Femur (tissue), 1 donor: ENCODE data around the gene DOCK6.

Source experiments
- DNase-seq: peaks from one replicate; pipeline ENCODE4 v3.0.0-alpha.2; 2017

The DOCK6 gene

GRCh38 chr19:11242864-11243797 is 19.2 kb downstream of the DOCK6 start:
- DNase-seq = peak; percentile 92

- DNase-seq = no peak
These were observed 20.3 kb downstream of the DOCK6 start for GRCh38 chr19:11242025-11242424.

- no peak for DNase-seq
These were observed 22.3 kb downstream of the DOCK6 start for GRCh38 chr19:11240008-11240444.

GRCh38 chr19:11239377-11240000 is 22.8 kb downstream of the DOCK6 start, which contains the start of gene ANGPTL8:
Gene ANGPTL8 (plus strand): TSS chr19:11239619. CDS start chr19:11239638, 19 bp downstream.
- DNase-seq = no peak

GRCh38 chr19:11238781-11239376 is 23.4 kb downstream of the DOCK6 start:
- DNase-seq = no peak

- DNase-seq = no peak
These were observed 24.3 kb downstream of the DOCK6 start for GRCh38 chr19:11238041-11238440.

- no peak for DNase-seq
These were observed 25.0 kb downstream of the DOCK6 start for GRCh38 chr19:11237321-11237720.

GRCh38 chr19:11236324-11237301 is 25.7 kb downstream of the DOCK6 start:
- no peak for DNase-seq

GRCh38 chr19:11234486-11235075 is 27.7 kb downstream of the DOCK6 start:
- DNase-seq = no peak

- DNase-seq = no peak
These were observed 29.3 kb downstream of the DOCK6 start for GRCh38 chr19:11233073-11233472.

GRCh38 chr19:11232555-11232954 is 29.8 kb downstream of the DOCK6 start:
- no peak for DNase-seq

- no peak for DNase-seq
These were observed 31.5 kb downstream of the DOCK6 start for GRCh38 chr19:11230621-11231386.

- DNase-seq = no peak
These were observed 35.0 kb downstream of the DOCK6 start for GRCh38 chr19:11227195-11227886.

- no peak for DNase-seq
These were observed 35.6 kb downstream of the DOCK6 start for GRCh38 chr19:11226716-11227166.

- DNase-seq = no peak
These were observed 36.5 kb downstream of the DOCK6 start for GRCh38 chr19:11225815-11226214.

GRCh38 chr19:11225172-11225571 is 37.2 kb downstream of the DOCK6 start:
- DNase-seq = no peak

GRCh38 chr19:11224429-11224828 is 37.9 kb downstream of the DOCK6 start:
- no peak for DNase-seq

- no peak for DNase-seq
These were observed 39.1 kb downstream of the DOCK6 start for GRCh38 chr19:11223200-11223599.

- DNase-seq = no peak
These were observed 41.2 kb downstream of the DOCK6 start for GRCh38 chr19:11221082-11221598.

- DNase-seq = no peak
These were observed 47.9 kb downstream of the DOCK6 start for GRCh38 chr19:11214387-11214786.
